ENCODE measurements around the gene SLCO4A1.

SLCO4A1 gene

DNA sequence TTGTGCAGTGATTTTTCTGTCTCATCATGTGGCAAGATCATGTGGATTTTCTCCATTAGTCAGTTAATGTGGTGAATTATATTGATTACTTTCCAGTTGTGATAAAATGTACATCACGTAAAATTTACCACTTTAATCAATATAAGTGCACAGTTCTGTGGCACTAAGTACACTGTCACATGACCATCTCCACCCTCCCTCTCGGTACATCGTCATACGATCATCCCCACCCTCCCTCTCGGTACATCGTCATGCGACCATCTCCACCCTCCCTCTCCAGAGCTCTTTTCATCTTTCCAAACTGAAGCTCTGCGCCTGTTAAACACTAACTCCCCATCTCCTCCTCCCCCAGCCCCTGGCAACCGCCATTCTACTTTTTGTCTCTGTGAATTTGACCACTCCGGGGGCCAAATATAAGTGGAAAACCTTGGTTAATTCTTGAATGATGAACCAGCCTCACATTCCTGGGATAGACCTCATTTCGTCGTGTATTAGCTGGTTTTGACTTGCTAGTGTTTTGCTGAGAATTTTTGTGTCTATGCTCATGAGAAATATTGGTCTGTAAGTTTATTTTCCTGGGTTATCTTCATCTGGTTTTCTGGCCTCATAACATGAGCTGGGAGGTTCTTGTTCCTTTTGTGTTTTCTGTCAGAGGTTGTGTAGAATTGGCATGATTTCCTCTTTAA is 77.1 kb downstream of the SLCO4A1 start:
- DNase-seq, result no peak

Measured in stimulated activated CD4-positive, alpha-beta T cell treated with anti-CD3 and anti-CD28 coated beads, Interleukin-4, amount 100 ng/mL, for 4 hours (primary cell).